SU-DHL-6 (cell line): ENCODE results near the gene TSHR.

ENCODE experiments used
- CTCF ChIP-seq: fragments of 200-600 bp; sonication (generic); IDR thresholded peaks from one replicate; pipeline ENCODE4 v1.5.1; 2017; ENCODE audit warnings: antibody characterized with exemption, mild to moderate bottlenecking, low read length, moderate library complexity; ENCODE audit not compliant: insufficient read depth, poor library complexity, severe bottlenecking
- EZH2phosphoT487 ChIP-seq: fragments of 200-600 bp; sonication (generic), shearing (Covaris generic); conservative IDR thresholded peaks from 2 replicates; pipeline ENCODE4 v1.6.1; 2018; ENCODE audit warnings: mild to moderate bottlenecking, antibody characterized with exemption, low read length, moderate library complexity, mixed read lengths

GRCh38 chr14:81137316-81137715 lies 181.9 kb downstream of the TSHR start:
- no peak for TF ChIP-seq CTCF
- TF ChIP-seq EZH2phosphoT487 = no peak
